OCI-LY7 (cell line): Measurements from ENCODE around the gene TMEM204.

Experiments
- CTCF ChIP-seq: fragments of 200-600 bp; sonication (generic); conservative IDR thresholded peaks from 2 replicates; pipeline ENCODE4 v1.5.1; 2014; ENCODE audit warnings: mild to moderate bottlenecking, antibody characterized with exemption, low read length, moderate library complexity, mixed read lengths
- EZH2phosphoT487 ChIP-seq: fragments of 200-600 bp; sonication (generic); IDR thresholded peaks from 2 replicates; pipeline ENCODE4 v1.6.1; 2018; ENCODE audit warnings: low read depth, borderline replicate concordance, mild to moderate bottlenecking, mixed run types, antibody characterized with exemption, low read length, moderate library complexity, mixed read lengths

GRCh38 chr16:1494711-1495110, 38.8 kb upstream of the TMEM204 start:
- TF ChIP-seq CTCF (no peak), EZH2phosphoT487 (no peak)
